Caco-2 (cell line): ENCODE data around the gene ADM5. TPM values are rescaled to one million over a fixed set of nuclear protein-coding genes. Genes with fewer than 3 reads are reported as not detected.

Source experiments
- BruUV-seq: library from RNA; stranded (reverse); fragments of 400-500 nt; replicated peaks from 2 replicates; lab custom pipeline; 2021; lab: Mats Ljungman, UMichigan
- CTCF ChIA-PET: fragments of 300-600 bp; sonication (Branson Sonifier 250); formaldehyde crosslinking; loops from one replicate; lab custom pipeline; 2022; ENCODE audit warnings: antibody characterized with exemption; lab: Charles Lee
- POLR2A ChIA-PET: fragments of 300-600 bp; sonication (Branson Sonifier 250); formaldehyde crosslinking; loops from one replicate; lab custom pipeline; 2022; ENCODE audit warnings: antibody characterized with exemption; lab: Charles Lee
- DNase-seq, 2 experiments: peaks; one replicate each; pipeline versions ENCODE4 v3.0.0 to v3.0.0-alpha.2; 2020 to 2022
- H3K27me3 ChIP-seq: replicated peaks from 2 replicates; pipeline ENCODE4 v1.6.0; 2011; ENCODE audit warnings: low read length; ENCODE audit not compliant: control insufficient read depth, insufficient read depth
- H3K36me3 ChIP-seq: 2 replicates; pipeline ENCODE4 v1.5.1; 2011; ENCODE audit warnings: low read length; ENCODE audit not compliant: control insufficient read depth, insufficient read depth
- H3K4me1 ChIP-seq: fragments of 250-450 bp; sonication (Bioruptor Pico); 2 replicates; pipeline ENCODE4 v1.5.1; 2020; ENCODE audit warnings: mild to moderate bottlenecking
- H3K4me3 ChIP-seq: 2 replicates; pipeline ENCODE4 v1.5.1; 2011; ENCODE audit warnings: low read depth, mild to moderate bottlenecking, control low read depth, low read length
- H3K9me3 ChIP-seq: fragments of 250-450 bp; sonication (Bioruptor Pico); 2 replicates; pipeline ENCODE4 v1.5.1; 2020; ENCODE audit warnings: mild to moderate bottlenecking, moderate library complexity
- H3K27ac Mint-ChIP-seq: one replicate; pipeline ENCODE4 v1.8.0; 2022; ENCODE audit warnings: mixed read lengths; ENCODE audit not compliant: unreplicated experiment
- H3K27me3 Mint-ChIP-seq: one replicate; pipeline ENCODE4 v1.8.0; 2022; ENCODE audit warnings: mixed read lengths; ENCODE audit not compliant: insufficient read depth, unreplicated experiment
- H3K36me3 Mint-ChIP-seq: one replicate; pipeline ENCODE4 v1.8.0; 2022; ENCODE audit warnings: mild to moderate bottlenecking, mixed read lengths; ENCODE audit not compliant: insufficient read depth, unreplicated experiment
- H3K4me1 Mint-ChIP-seq: one replicate; pipeline ENCODE4 v1.8.0; 2022; ENCODE audit warnings: low read depth, mixed read lengths; ENCODE audit not compliant: unreplicated experiment
- H3K4me3 Mint-ChIP-seq: one replicate; pipeline ENCODE4 v1.8.0; 2022; ENCODE audit warnings: mild to moderate bottlenecking, moderate library complexity, mixed read lengths; ENCODE audit not compliant: unreplicated experiment
- H3K9me3 Mint-ChIP-seq: one replicate; pipeline ENCODE4 v1.8.0; 2022; ENCODE audit warnings: mixed read lengths; ENCODE audit not compliant: unreplicated experiment
- CTCF ChIP-seq, 2 experiments: fragments of 200-600 bp in 1 of 2; IDR thresholded peaks; 1 replicate in 1 of 2; 2 replicates in 1 of 2; pipeline versions ENCODE4 v1.5.1 to v1.8.0; 2011 to 2022; ENCODE audit warnings: antibody characterized with exemption in 1 of 2, control low read depth in 1 of 2, inconsistent platforms in 1 of 2, low read depth in 1 of 2, low read length in 1 of 2, mild to moderate bottlenecking in 1 of 2, moderate library complexity in 1 of 2; ENCODE audit not compliant: insufficient read depth in 1 of 2, severe bottlenecking in 1 of 2, unreplicated experiment in 1 of 2
- intact Hi-C: fragments of 100-400 bp; cut with micrococcal nuclease; formaldehyde crosslinking; loops from one replicate; pipeline ENCODE4 v1.10.0; 2022; ENCODE audit not compliant: unreplicated experiment
- total RNA-seq: library from RNA; stranded (reverse); gene quantifications from 2 replicates; pipeline ENCODE4 v1.2.3, GENCODE V29; 2022

The ADM5 gene
- total RNA-seq, 1 experiment from 2014 or later: 8.5 TPM

- peaks cover 3% of the 10 kb centered on the region for H3K27me3 Mint-ChIP-seq
- 0 out of 2 replicates have a peak, but pooled peaks cover 2% of the 10 kb centered on the region for H3K9me3 ChIP-seq
- intact Hi-C loops: no loop called here
- peaks cover 19% of the 10 kb centered on the region for H3K36me3 Mint-ChIP-seq
- DNase-seq: no peak
- no peak overlapping the region for H3K27ac Mint-ChIP-seq
- no peak overlapping the region for H3K4me3 Mint-ChIP-seq
- H3K4me3 ChIP-seq: no peak overlapping the region
- H3K9me3 Mint-ChIP-seq: peaks cover 10% of the 10 kb centered on the region
- CTCF ChIA-PET: no interaction called here
- H3K36me3 ChIP-seq: no peaks in the 10 kb centered on the region
- no TSS peak for BruUV-seq
- no peak for TF ChIP-seq CTCF (IDR thresholded peaks at IDR 0.05; ENCODE audit: insufficient read depth in 1 of 2, low read depth in 1 of 2, low read length in 1 of 2, severe bottlenecking in 1 of 2, unreplicated experiment in 1 of 2)
- H3K27me3 ChIP-seq: no peaks in the 10 kb centered on the region
- peaks cover 11% of the 10 kb centered on the region for H3K4me1 Mint-ChIP-seq
- POLR2A ChIA-PET: no interaction called here
- H3K4me1 ChIP-seq: no peaks in the 10 kb centered on the region
Measured at GRCh38 chr19:49696865-49697264, 7.5 kb downstream of the ADM5 start.

GRCh38 chr19:49699364-49699763 is 10.0 kb downstream of the ADM5 start:
- peaks cover 11% of the 10 kb centered on the region for H3K4me1 Mint-ChIP-seq
- H3K27me3 Mint-ChIP-seq: peaks cover 3% of the 10 kb centered on the region
- ChIA-PET CTCF (interaction anchor here (0.8 to 1.4 kb wide), 2 partner anchors 18 to 120 kb away, joined by 3 to 4 read pairs; no protein-coding TSS in a partner anchor), POLR2A (interaction anchor here (0.6 kb wide), 1 partner anchor 59 kb away, joined by 9 read pairs; no protein-coding TSS in a partner anchor)
- peaks cover 5% of the 10 kb centered on the region for H3K36me3 Mint-ChIP-seq
- no peak for TF ChIP-seq CTCF (IDR thresholded peaks at IDR 0.05; ENCODE audit: insufficient read depth in 1 of 2, low read depth in 1 of 2, low read length in 1 of 2, severe bottlenecking in 1 of 2, unreplicated experiment in 1 of 2)
- Histone ChIP-seq H3K36me3 (no peaks in the 10 kb centered on the region), H3K27me3 (no peaks in the 10 kb centered on the region), H3K4me1 (no peaks in the 10 kb centered on the region), H3K9me3 (0 out of 2 replicates have a peak, but pooled peaks cover 2% of the 10 kb centered on the region), H3K4me3 (no peak overlapping the region)
- intact Hi-C loops: no loop called here
- H3K4me3 Mint-ChIP-seq: no peak overlapping the region
- H3K9me3 Mint-ChIP-seq: peaks cover 1% of the 10 kb centered on the region
- no peak for DNase-seq
- H3K27ac Mint-ChIP-seq: no peak overlapping the region
- no TSS peak for BruUV-seq

- intact Hi-C loops: no loop called here
- no TSS peak for BruUV-seq
- H3K4me3 ChIP-seq: no peak overlapping the region
- peaks cover 11% of the 10 kb centered on the region for H3K4me1 Mint-ChIP-seq
- no peaks in the 10 kb centered on the region for H3K27me3 ChIP-seq
- no peaks in the 10 kb centered on the region for H3K4me1 ChIP-seq
- H3K36me3 Mint-ChIP-seq: peaks cover 5% of the 10 kb centered on the region
- no peaks in the 10 kb centered on the region for H3K36me3 ChIP-seq
- no peak for TF ChIP-seq CTCF (IDR thresholded peaks at IDR 0.05; ENCODE audit: insufficient read depth in 1 of 2, low read depth in 1 of 2, low read length in 1 of 2, severe bottlenecking in 1 of 2, unreplicated experiment in 1 of 2)
- POLR2A ChIA-PET: no interaction called here
- CTCF ChIA-PET: no interaction called here
- H3K27me3 Mint-ChIP-seq: peaks cover 3% of the 10 kb centered on the region
- no peak overlapping the region for H3K4me3 Mint-ChIP-seq
- H3K9me3 ChIP-seq: no peaks in the 10 kb centered on the region
- no peak overlapping the region for H3K27ac Mint-ChIP-seq
- no peak for DNase-seq
- H3K9me3 Mint-ChIP-seq: no peaks in the 10 kb centered on the region
Measured at GRCh38 chr19:49700563-49700962, 11.2 kb downstream of the ADM5 start.
